GM12891 (cell line): Measurements from ENCODE around the gene RNASE7.

Experiments
- PAX5 ChIP-seq: IDR thresholded peaks from 2 replicates; pipeline ENCODE4 v1.6.1; 2011; ENCODE audit warnings: low read length, moderate library complexity, mild to moderate bottlenecking; ENCODE audit not compliant: insufficient read depth, severe bottlenecking
- POLR2A ChIP-seq: IDR thresholded peaks from 2 replicates; pipeline ENCODE4 v1.6.1; 2011; ENCODE audit warnings: low read depth, low read length, control low read depth
- POLR2AphosphoS5 ChIP-seq: IDR thresholded peaks from 2 replicates; pipeline ENCODE4 v1.6.1; 2011; ENCODE audit warnings: low read depth, low read length, control low read depth
- SPI1 ChIP-seq: IDR thresholded peaks from 2 replicates; pipeline ENCODE4 v1.6.1; 2011; ENCODE audit warnings: low read depth, low read length, control low read depth
- TAF1 ChIP-seq: IDR thresholded peaks from 2 replicates; pipeline ENCODE4 v1.6.1; 2011; ENCODE audit warnings: low read depth, low read length, control low read depth

- TF ChIP-seq POLR2A: no peak
- no peak for TF ChIP-seq POLR2AphosphoS5
- TF ChIP-seq TAF1: no peak
- no peak for TF ChIP-seq SPI1
- TF ChIP-seq PAX5: no peak
Measured at GRCh38 chr14:21058903-21059302, 16.7 kb downstream of the RNASE7 start.
